GM12801 (cell line): ENCODE measurements around the gene OSBP.

Experiments used
- TF ChIP-seq, protein P1 (sequence below): IDR thresholded peaks from one replicate; pipeline ENCODE4 v1.5.1; 2011; ENCODE audit warnings: control low read depth; ENCODE audit not compliant: insufficient read length; ENCODE audit errors: extremely low read depth

Gene OSBP

DNA sequence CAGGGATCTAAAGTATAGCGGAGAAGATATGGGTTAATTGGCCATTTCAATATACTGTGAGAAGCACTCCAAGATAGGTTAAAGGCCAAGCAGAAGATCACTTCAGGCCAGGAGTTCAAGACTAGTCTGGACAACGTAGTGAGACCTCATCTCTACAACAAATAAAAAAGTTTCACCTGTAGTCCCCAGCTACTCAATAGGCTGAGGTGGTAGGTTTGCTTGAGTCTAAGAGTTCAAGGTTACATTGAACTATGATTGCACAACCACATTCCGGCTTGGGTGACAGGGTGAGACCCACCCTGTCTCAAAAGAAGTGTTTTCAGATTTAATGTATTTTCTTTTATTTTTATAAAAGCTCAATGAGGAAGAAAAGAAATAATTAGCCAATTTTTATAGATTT lies 27.8 kb upstream of the OSBP start:
- TF ChIP-seq, protein P1, sequence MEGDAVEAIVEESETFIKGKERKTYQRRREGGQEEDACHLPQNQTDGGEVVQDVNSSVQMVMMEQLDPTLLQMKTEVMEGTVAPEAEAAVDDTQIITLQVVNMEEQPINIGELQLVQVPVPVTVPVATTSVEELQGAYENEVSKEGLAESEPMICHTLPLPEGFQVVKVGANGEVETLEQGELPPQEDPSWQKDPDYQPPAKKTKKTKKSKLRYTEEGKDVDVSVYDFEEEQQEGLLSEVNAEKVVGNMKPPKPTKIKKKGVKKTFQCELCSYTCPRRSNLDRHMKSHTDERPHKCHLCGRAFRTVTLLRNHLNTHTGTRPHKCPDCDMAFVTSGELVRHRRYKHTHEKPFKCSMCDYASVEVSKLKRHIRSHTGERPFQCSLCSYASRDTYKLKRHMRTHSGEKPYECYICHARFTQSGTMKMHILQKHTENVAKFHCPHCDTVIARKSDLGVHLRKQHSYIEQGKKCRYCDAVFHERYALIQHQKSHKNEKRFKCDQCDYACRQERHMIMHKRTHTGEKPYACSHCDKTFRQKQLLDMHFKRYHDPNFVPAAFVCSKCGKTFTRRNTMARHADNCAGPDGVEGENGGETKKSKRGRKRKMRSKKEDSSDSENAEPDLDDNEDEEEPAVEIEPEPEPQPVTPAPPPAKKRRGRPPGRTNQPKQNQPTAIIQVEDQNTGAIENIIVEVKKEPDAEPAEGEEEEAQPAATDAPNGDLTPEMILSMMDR = no peak

DNA sequence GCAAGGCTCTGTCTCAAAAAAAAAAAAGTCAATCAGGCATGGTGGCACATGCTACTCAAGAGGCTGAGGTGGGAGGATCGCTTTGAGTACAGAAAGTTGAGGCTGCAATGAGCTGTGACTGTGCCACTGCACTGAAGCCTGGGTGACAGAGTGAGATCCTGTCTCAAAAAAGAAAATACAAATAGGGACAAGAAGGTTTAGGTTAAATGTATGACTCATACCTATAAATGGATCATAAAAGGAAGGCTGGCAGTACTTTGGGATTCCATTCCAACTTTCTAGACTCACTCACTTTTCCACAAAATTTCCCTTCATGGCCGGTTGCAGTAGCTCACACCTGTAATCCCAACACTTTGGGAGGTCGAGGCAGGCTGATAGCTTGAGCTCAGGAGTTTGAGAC lies 25.6 kb upstream of the OSBP start:
- TF ChIP-seq, protein P1 = no peak

DNA sequence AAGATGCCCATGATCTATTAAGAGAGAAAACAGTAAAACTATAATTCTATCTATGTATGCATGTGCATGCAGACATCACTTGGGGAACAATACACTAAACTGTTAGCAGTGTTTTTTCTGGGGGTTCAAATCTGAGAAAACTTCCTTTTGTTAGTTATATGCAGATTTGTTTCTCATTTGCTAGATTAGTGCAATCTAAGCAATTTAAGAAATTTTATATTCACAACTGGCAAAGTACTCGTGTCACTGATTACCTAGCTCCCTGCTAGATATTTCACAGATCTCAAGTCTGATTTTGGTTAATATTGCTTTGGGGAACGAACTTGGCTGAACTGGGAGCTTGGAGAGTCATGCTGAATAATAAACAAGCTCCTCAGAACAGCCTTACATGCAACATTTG lies 14.9 kb upstream of the OSBP start:
- TF ChIP-seq, protein P1 = no peak

DNA sequence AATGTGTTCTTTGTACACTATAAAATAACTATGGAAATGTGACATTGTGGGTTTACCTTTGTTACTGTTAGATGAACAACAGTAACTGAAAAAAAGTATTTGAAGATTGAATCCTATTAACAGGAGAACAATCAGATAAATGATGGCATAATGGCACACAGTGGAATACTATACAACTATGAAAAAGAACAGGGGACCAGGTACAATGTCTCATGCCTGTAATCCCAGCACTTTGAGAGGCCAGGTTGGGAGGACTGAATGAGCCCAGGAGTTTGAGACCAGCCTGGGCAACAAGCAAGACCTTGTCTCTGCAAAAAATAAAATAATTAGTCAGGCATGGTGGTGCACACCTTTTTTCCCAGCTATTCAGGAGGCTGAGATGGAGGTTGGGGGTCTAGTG lies 14.4 kb upstream of the OSBP start:
- TF ChIP-seq, protein P1 = no peak

DNA sequence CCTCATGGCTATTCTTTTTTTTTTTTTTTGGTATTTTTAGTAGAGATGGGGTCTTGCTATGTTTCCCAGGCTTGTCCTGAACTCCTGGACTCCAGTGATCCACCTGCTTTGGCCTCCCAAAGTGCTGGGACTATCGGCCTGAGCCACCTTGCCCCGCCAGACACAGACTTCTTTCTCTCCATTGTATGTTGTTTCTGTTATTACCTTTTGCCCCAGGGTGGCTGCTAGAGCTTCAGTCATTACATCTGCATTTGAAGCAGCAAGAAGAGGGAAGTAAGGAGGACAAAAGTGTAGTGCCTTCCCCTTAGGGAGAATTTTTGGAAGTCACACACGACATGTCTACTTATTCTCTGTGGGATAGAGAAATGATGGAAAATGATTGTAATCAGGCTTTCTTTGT lies 10.1 kb upstream of the OSBP start:
- TF ChIP-seq, protein P1 = no peak

DNA sequence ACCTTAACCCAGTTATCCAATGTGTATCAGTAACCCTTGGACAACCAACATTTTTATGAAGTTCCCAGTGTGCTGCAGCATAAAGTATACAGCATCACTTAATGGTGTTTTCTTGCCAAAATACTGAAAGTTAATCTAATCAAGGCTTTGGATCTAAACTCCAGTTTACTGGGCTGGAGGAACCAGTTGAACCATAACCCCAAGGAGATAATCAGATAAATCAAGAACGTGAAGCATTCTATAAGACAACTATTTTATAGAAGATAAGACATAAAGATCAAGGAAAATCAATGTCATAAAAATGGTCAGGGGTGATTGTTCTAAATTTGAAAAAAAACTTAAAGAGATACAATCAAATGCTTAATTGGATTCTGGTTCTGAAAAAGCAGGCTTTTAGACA lies 2.3 kb upstream of the OSBP start:
- TF ChIP-seq, protein P1 = no peak

DNA sequence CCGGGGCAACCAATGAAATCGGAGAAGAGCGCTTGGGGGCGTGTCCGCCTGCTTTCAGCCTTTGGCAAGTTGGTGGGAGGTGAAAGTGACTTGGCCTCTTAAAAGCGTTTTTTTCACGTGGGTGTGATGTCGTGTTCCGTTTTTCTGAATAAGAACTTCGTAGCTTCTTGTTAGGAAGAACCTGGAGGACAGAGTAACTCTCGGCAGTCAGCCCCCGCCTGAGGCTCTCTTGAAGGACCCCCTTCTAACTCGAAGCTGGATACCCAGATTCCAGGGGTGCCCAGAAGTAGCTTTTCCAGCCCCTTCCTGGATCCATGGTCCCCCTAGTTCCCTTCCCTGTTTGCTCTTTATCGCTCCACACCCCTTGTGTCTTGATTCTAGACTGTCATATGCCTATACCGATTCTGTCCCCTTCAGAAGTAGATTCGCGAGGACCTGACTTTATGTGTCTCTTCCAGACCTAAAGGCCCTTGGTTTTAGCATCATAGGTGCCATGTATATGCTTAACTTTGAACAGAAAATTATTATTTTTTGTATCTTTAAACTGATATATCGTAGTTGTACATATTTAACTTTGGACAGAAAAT lies 915 bp upstream of the OSBP start:
- TF ChIP-seq, protein P1 = no peak
